Mesendoderm (in vitro differentiated cells): ENCODE data around the gene RPL36AL.
"Not testable (repeated sequence)": the region's sequence is repeated elsewhere in the genome, so short reads cannot be mapped to it uniquely, and the experiment has no call there.

Source experiments
- DNase-seq: peaks from one replicate; pipeline ENCODE4 v3.0.0; 2013
- H2AK5ac ChIP-seq: 2 replicates; pipeline ENCODE4 v1.6.1; 2013; ENCODE audit warnings: low read length, inconsistent platforms
- H2BK120ac ChIP-seq: 2 replicates; pipeline ENCODE4 v1.6.1; 2013; ENCODE audit warnings: low read depth, mild to moderate bottlenecking, low read length, moderate library complexity, mixed read lengths
- H2BK15ac ChIP-seq: replicated peaks from 2 replicates; pipeline ENCODE4 v1.6.1; 2013; ENCODE audit warnings: low read depth, mild to moderate bottlenecking, moderate library complexity
- H2BK5ac ChIP-seq: 2 replicates; pipeline ENCODE4 v1.6.1; 2013; ENCODE audit warnings: low read length, inconsistent platforms
- H3K18ac ChIP-seq: 2 replicates; pipeline ENCODE4 v1.6.1; 2013; ENCODE audit warnings: mild to moderate bottlenecking, low read length, mixed read lengths
- H3K23ac ChIP-seq: one replicate; pipeline ENCODE4 v1.6.1; 2013; ENCODE audit warnings: low read length
- H3K27ac ChIP-seq: 2 replicates; pipeline ENCODE4 v1.5.1; 2013; ENCODE audit warnings: low read depth, mild to moderate bottlenecking, inconsistent platforms, low read length, moderate library complexity
- H3K27me3 ChIP-seq: 2 replicates; pipeline ENCODE4 v1.6.1; 2013; ENCODE audit warnings: low read length, control low read depth, mild to moderate bottlenecking, inconsistent platforms; ENCODE audit not compliant: insufficient read depth, poor library complexity
- H3K36me3 ChIP-seq: 2 replicates; pipeline ENCODE4 v1.6.1; 2013; ENCODE audit warnings: low read length, inconsistent platforms; ENCODE audit not compliant: control insufficient read depth, insufficient read depth
- H3K4ac ChIP-seq: one replicate; pipeline ENCODE4 v1.6.1; 2013; ENCODE audit warnings: low read depth, mild to moderate bottlenecking, low read length, moderate library complexity
- H3K4me1 ChIP-seq: 2 replicates; pipeline ENCODE4 v1.6.1; 2013; ENCODE audit warnings: low read depth, low read length, inconsistent platforms; ENCODE audit not compliant: control insufficient read depth
- H3K4me2 ChIP-seq: 2 replicates; pipeline ENCODE4 v1.6.1; 2013; ENCODE audit warnings: low read length
- H3K4me3 ChIP-seq: 2 replicates; pipeline ENCODE4 v1.5.1; 2013; ENCODE audit warnings: mild to moderate bottlenecking, low read length
- H3K56ac ChIP-seq: one replicate; pipeline ENCODE4 v1.6.1; 2013; ENCODE audit warnings: low read length
- H3K79me1 ChIP-seq: 2 replicates; pipeline ENCODE4 v1.6.1; 2013; ENCODE audit warnings: low read length, inconsistent platforms
- H3K79me2 ChIP-seq: 2 replicates; pipeline ENCODE4 v1.6.1; 2013; ENCODE audit warnings: mild to moderate bottlenecking, low read length; ENCODE audit not compliant: control insufficient read depth, insufficient read depth
- H3K9ac ChIP-seq: 2 replicates; pipeline ENCODE4 v1.6.1; 2013; ENCODE audit warnings: low read length, inconsistent platforms
- H4K5ac ChIP-seq: one replicate; pipeline ENCODE4 v1.6.1; 2013; ENCODE audit warnings: low read length
- H4K8ac ChIP-seq: one replicate; pipeline ENCODE4 v1.6.1; 2013; ENCODE audit warnings: low read depth, mild to moderate bottlenecking, control low read depth, low read length, moderate library complexity
- WGBS: extraction: QIAGEN DNeasy Blood & Tissue Kit; methylation state at CpG from one replicate; pipeline ENCODE4 v1.1.7; 2013; ENCODE audit warnings: low lambda C conversion rate, missing lambda C conversion rate; ENCODE audit not compliant: insufficient coverage; ENCODE audit errors: extremely low coverage; 5-methylcytosine and 5-hydroxymethylcytosine counted together

Gene RPL36AL

DNA sequence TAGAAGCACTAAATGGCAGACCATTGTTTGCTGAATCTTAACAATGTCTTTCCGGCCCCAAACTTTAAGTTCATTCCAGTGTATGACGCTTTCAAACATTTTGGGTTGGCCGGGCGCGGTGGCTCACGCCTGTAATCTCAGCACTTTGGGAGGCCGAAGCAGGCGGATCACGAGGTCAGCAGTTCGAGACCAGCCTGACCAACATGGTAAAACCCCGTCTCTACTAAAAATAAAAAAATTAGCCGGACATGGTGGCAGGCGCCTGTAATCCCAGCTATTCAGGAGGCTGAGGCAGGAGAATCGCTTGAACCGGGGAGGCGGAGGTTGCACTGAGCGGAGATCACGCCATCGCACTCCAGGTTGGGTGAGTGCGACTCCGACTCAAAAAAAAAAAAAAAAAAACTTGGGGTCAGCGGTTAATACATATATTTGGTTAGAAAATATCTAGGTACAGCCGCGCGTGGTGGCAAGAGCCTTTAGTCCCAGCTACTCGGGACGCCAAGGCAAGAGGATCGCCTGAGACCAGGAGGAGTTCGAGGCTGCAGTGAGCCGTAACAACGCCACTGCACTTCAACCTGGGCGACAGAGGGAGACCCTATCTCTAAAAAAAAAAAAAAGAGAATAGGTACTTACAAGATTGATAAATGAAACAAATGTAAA, 35.3 kb downstream of the RPL36AL start:
- not testable (repeated sequence) for H3K4me1 ChIP-seq, H3K36me3 ChIP-seq, H3K27me3 ChIP-seq, H3K18ac ChIP-seq, H4K5ac ChIP-seq, H3K4ac ChIP-seq, H2AK5ac ChIP-seq, H2BK5ac ChIP-seq, H3K23ac ChIP-seq, H2BK120ac ChIP-seq, H2BK15ac ChIP-seq, H4K8ac ChIP-seq, H3K27ac ChIP-seq
- Histone ChIP-seq H3K56ac (peak overlapping the region; percentile 99), H3K79me2 (peaks cover 49% of the 10 kb centered on the region), H3K79me1 (peaks cover 11% of the 10 kb centered on the region), H3K9ac (peak overlapping the region; percentile 100), H3K4me3 (peak overlapping the region; percentile 100), H3K4me2 (peak overlapping the region; percentile 31)
- DNase-seq, result peak; percentile 37
- WGBS, result no CpG with 5 or more reads among the region's 32 CpGs

DNA sequence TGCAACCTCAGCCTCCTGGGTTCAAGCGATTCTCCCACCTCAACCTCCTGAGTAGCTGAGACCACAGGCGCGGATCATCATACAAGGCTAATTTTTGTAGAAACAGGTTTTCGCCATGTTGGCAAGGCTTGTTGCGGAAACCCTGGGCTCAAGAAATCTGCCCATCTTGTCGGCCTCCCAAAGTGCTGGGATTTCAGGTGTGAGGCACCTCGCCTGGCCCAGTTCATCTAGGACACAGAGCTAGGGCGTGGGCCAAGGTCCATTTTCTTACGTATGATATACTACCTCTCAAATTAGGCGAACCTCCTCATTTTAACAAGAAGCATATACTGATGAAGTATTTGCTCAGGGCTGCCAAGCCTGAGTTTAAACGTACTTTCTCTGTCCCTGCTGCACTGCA, 36.4 kb downstream of the RPL36AL start:
- H3K56ac ChIP-seq, result peak overlapping the region; percentile 89
- H4K8ac ChIP-seq, result no peak overlapping the region
- H3K4me2 ChIP-seq, result peak overlapping the region; percentile 83
- H3K4me3 ChIP-seq, result peak overlapping the region; percentile 50
- H3K18ac ChIP-seq, result no peak overlapping the region
- no peak overlapping the region for H2BK120ac ChIP-seq
- H3K36me3 ChIP-seq, result peaks cover 6% of the 10 kb centered on the region
- H2AK5ac ChIP-seq, result no peak overlapping the region
- H2BK5ac ChIP-seq, result no peak overlapping the region
- no peak overlapping the region for H2BK15ac ChIP-seq
- H4K5ac ChIP-seq, result no peak overlapping the region
- no peak for DNase-seq
- peak overlapping the region; percentile 100 for H3K9ac ChIP-seq
- H3K79me1 ChIP-seq, result peaks cover 14% of the 10 kb centered on the region
- no peaks in the 10 kb centered on the region for H3K27me3 ChIP-seq
- no CpG with 5 or more reads among the region's 11 CpGs for WGBS
- no peak overlapping the region for H3K23ac ChIP-seq
- no peak overlapping the region for H3K4ac ChIP-seq
- H3K79me2 ChIP-seq, result peaks cover 55% of the 10 kb centered on the region
- no peaks in the 10 kb centered on the region for H3K4me1 ChIP-seq
- H3K27ac ChIP-seq, result no peak overlapping the region

GRCh38 chr14:49583629-49584028, 36.8 kb downstream of the RPL36AL start:
- no peak overlapping the region for H2BK15ac ChIP-seq
- H3K36me3 ChIP-seq, result peaks cover 6% of the 10 kb centered on the region
- H2BK5ac ChIP-seq, result no peak overlapping the region
- no peak overlapping the region for H3K27ac ChIP-seq
- WGBS, result no CpG with 5 or more reads among the region's 6 CpGs
- no peak overlapping the region for H3K4me3 ChIP-seq
- H3K4ac ChIP-seq, result no peak overlapping the region
- no peak overlapping the region for H3K18ac ChIP-seq
- H3K4me2 ChIP-seq, result peak overlapping the region; percentile 83
- no peak overlapping the region for H2BK120ac ChIP-seq
- DNase-seq, result no peak
- H3K27me3 ChIP-seq, result no peaks in the 10 kb centered on the region
- no peaks in the 10 kb centered on the region for H3K4me1 ChIP-seq
- H2AK5ac ChIP-seq, result no peak overlapping the region
- peak overlapping the region; percentile 89 for H3K56ac ChIP-seq
- H4K5ac ChIP-seq, result no peak overlapping the region
- H4K8ac ChIP-seq, result no peak overlapping the region
- peaks cover 55% of the 10 kb centered on the region for H3K79me2 ChIP-seq
- peaks cover 16% of the 10 kb centered on the region for H3K79me1 ChIP-seq
- no peak overlapping the region for H3K23ac ChIP-seq
- H3K9ac ChIP-seq, result peak overlapping the region; percentile 100

GRCh38 chr14:49582113-49582977, 38.1 kb downstream of the RPL36AL start:
- peak overlapping the region; percentile 8 for H3K4me2 ChIP-seq
- H3K36me3 ChIP-seq, result peaks cover 7% of the 10 kb centered on the region
- no peak for DNase-seq
- no peak overlapping the region for H3K23ac ChIP-seq
- H3K4me3 ChIP-seq, result no peak overlapping the region
- H4K5ac ChIP-seq, result peak overlapping the region; percentile 68
- H3K27ac ChIP-seq, result no peak overlapping the region
- no peak overlapping the region for H2BK5ac ChIP-seq
- WGBS, result 100% methylated on average over 1 of the region's 4 CpGs
- H3K4ac ChIP-seq, result no peak overlapping the region
- no peak overlapping the region for H2BK120ac ChIP-seq
- H2BK15ac ChIP-seq, result no peak overlapping the region
- H3K79me2 ChIP-seq, result peaks cover 55% of the 10 kb centered on the region
- H2AK5ac ChIP-seq, result no peak overlapping the region
- H3K9ac ChIP-seq, result peak overlapping the region; percentile 42
- H4K8ac ChIP-seq, result no peak overlapping the region
- no peaks in the 10 kb centered on the region for H3K4me1 ChIP-seq
- H3K56ac ChIP-seq, result peak overlapping the region; percentile 18
- H3K79me1 ChIP-seq, result peaks cover 16% of the 10 kb centered on the region
- H3K27me3 ChIP-seq, result no peaks in the 10 kb centered on the region
- H3K18ac ChIP-seq, result no peak overlapping the region

- Histone ChIP-seq H3K9ac (peak overlapping the region; percentile 4), H3K4me1 (no peaks in the 10 kb centered on the region), H2BK5ac (no peak overlapping the region), H3K4ac (peak overlapping the region; percentile 6), H3K27ac (no peak overlapping the region), H3K18ac (no peak overlapping the region), H2AK5ac (no peak overlapping the region), H3K27me3 (no peaks in the 10 kb centered on the region), H4K8ac (no peak overlapping the region), H2BK120ac (no peak overlapping the region), H3K36me3 (peaks cover 13% of the 10 kb centered on the region), H2BK15ac (no peak overlapping the region), H4K5ac (no peak overlapping the region), H3K56ac (no peak overlapping the region), H3K79me2 (peaks cover 55% of the 10 kb centered on the region), H3K79me1 (peaks cover 16% of the 10 kb centered on the region), H3K23ac (no peak overlapping the region), H3K4me3 (no peak overlapping the region), H3K4me2 (no peak overlapping the region)
- no peak for DNase-seq
- WGBS, result no CpG with 5 or more reads among the region's 9 CpGs
Measured at GRCh38 chr14:49581209-49582112, 39.0 kb downstream of the RPL36AL start.
